Measurements from ENCODE around the gene ASS1.
A peak's percentile ranks its signal among the peaks of the same experiment; 100 is the strongest.

ASS1 gene

GRCh38 chr9:130454812-130455325, 10.1 kb downstream of the ASS1 start:
- DNase-seq (ENCODE audit: low spot score) = no peak

GRCh38 chr9:130458027-130458803, 13.5 kb downstream of the ASS1 start:
- DNase-seq (ENCODE audit: low spot score) = no peak

- no peak for DNase-seq (ENCODE audit: low spot score)
Observed at GRCh38 chr9:130458804-130459067, 14.0 kb downstream of the ASS1 start.

DNA sequence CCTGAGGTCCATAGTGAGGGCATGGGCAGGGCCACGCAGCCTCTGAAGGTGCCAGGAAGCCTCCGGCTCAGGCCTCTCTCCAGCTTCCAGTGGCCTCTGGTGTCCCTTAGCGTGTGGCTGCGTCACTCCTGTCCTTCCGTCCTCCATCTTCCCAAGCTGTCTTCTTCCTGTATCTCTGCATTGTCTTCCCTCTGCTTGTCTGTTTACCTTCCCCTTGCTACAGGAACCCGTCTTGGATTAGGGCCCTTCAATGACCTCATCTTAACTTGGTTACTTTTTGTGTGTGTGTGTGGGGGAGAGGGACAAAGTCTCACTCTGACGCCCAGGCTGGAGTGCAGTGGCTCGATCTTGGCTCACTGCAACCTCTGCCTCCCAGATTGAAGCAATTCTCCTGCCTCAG, 14.4 kb downstream of the ASS1 start:
- DNase-seq (ENCODE audit: low spot score) = no peak

DNA sequence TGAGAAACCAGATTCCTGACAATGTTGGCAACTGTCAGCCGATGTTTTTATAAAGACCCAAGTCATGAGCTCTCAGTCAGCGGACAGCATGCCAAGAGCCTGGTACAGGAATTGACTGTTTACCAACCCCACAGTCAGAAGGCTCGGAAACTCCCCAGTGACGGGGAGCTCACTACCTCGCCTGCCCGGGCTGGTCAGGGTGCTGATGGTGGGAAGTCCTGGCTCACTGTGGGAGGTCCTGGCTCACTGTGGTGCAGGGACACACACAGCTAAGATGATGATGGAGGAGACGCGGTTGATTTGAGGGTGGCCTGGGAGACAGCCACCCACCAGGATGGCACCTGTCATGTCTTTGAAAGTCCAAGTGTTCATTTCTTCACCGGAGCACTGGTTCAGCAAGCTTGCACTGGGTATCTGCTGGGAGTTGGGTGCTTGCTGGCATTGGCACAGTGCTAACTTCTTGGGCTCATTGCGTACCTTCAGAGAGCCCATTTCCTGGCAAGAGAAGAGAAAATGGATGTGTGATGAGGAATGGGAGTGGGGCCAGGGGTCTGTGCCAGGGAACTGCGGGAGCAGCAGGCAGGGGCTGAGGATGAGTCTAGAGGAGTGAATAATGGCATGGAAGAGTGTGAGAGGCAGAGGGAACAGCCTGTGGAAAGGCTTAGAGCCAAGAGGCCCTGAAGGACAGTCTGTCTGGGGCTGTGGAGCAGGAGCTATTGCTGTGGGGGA, 15.3 kb downstream of the ASS1 start:
- DNase-seq (ENCODE audit: low spot score) = no peak

DNA sequence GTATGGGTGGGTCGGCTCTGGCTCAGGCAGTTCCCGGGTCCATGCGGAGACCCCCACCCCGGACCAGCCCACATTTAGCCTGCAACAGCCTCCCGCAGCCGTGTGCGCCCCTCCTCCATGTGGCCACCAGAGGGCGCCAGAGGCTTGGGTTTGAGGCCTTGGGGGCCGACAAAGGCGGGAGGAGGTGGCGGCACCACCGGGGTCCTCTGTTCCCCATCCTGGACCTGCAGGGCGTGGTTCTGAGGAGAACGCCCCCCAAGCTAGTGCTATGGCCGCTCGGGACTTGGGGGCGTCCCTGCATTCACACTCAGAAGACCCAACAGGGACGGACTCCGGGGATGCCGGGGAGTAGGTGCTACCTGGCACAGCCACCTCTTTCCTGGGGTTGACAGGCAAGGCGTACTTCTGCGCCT, 16.5 kb downstream of the ASS1 start:
- peak; percentile 21 for DNase-seq (ENCODE audit: low spot score)

GRCh38 chr9:130461731-130462130, 17.0 kb downstream of the ASS1 start:
- no peak for DNase-seq (ENCODE audit: low spot score)

- DNase-seq (ENCODE audit: low spot score) = no peak
Observed at GRCh38 chr9:130462685-130463540, 18.2 kb downstream of the ASS1 start.

DNA sequence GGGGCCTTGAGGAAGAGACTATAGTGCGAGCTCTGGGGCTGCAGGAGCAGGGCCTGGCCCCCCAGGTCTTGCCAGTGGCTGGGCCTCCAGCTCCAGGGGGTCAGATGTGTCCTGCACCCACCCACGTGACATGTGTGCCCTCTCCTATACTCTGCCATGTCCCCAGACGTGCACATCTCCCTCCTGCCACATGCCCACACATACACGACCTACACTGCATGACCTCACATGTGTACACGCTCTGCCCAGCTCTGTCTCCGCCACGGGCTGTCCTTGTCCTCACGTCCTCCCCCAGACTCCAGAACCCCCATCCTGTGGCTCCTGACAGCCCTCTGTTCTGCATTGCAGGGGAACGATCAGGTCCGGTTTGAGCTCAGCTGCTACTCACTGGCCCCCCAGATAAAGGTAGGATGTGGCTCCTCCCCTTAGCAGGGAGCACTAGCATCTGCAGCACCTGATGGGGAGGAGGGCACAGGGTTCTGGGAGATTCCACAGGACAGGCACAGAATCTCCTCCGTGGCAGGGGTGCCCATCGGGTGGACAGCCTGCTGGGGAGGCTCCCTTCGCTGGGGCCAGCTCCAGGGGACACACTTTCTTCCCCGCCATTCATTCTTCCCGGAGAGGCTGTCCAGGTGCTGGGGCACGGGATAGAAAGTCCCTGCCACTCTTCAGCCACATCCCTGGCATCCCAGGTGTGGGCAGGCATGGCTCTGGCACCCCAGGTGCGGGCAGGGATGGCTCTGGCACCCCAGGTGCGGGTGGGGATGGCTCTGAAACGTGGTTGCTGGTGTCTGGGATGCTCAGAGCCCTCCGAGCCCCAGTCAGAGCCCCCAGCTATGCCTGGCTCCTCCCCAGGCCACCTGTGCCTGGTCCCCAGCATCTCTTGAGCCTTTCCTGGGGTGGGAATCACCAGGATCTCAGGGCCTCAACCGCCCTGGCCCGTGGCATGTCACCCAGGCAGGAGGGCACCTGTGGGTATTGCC, 19.3 kb downstream of the ASS1 start:
- no peak for DNase-seq (ENCODE audit: low spot score)

DNA sequence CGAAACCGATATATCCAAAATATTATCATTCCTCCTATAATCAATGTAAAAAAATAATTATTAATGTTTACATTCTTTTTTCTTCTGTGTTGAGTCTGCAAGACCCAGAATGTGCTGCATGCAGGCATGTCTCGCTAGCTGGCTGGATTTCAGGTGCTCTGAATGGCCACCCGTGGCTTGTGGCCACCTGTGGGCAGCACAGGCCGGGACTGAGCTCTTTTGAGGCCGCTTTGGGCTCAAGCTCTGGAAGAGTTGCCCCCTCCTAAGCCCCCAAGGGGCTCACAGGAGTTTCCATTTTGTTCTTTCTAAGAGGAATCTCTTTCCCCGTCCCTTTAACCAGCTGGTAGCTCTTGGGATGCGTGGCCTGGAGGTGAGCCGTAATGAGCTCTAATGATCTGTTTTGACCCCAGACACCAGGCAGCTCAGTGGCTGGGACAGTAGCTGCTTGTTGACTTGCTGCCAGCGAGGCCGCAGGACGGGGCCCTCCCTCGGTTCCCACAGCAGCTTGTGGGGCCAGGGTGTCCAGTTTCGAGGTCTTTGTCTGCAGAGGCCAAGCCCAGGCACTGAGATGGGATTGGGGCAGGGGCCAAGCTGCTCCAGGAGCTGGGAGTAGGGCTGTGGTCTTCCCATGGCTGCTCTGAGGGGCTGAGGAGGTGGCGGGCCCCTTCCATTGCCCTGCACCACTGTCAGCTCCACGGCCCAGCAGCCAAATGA, 20.8 kb downstream of the ASS1 start:
- no peak for DNase-seq (ENCODE audit: low spot score)

DNA sequence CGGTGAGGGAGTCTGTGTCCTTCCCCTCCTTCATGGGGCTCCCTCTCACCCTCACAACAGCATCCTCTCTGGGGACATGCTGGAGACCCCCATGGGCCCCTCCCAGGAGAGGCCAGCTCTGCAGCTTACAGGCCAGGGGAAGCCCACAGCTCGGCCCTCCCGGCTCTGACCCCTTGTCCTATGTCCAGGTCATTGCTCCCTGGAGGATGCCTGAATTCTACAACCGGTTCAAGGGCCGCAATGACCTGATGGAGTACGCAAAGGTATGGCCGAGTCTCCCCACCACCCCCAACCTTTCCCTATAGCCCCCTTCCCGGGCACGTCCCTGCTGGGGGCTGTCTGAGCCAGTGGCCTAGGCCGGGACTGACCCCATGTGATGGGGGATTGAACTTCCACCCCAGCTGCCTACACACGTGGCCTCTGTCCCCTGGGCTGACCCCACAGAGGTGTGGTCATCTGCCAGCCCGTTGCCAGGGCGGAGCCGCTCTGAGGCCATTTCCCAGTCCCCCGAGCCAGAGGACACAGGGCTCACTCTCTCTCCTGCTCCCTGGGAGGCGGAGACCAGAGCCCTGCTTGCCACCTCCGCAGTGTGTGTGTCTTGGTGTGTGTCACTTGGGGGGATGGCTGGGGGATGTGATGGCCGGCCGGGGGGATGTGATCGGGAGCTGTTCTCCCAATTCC, 21.9 kb downstream of the ASS1 start:
- DNase-seq (ENCODE audit: low spot score) = no peak

- DNase-seq (ENCODE audit: low spot score) = no peak
Observed at GRCh38 chr9:130467316-130467715, 22.6 kb downstream of the ASS1 start.

- DNase-seq (ENCODE audit: low spot score) = no peak
Observed at GRCh38 chr9:130468566-130468965, 23.8 kb downstream of the ASS1 start.

DNA sequence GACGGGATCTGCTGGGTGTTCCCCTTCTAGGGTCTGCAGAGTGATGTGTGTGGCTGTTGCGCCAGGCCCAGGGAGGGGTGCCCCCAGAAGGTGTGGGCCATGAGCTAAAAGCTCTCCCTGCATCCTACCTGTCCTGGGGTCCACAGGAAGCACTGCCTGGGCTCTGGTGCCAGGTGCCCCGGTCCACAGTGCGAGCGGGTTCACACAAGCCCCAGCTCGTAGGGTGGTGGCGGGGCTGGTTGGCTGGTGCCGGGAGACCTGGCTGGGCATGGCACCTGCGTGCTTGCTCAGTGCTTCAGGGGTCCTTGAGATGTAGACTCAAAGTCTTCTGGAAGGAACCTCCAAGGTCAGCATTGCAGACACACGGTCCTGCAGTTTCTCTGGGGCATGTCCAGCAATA, 25.5 kb downstream of the ASS1 start:
- no peak for DNase-seq (ENCODE audit: low spot score)

DNA sequence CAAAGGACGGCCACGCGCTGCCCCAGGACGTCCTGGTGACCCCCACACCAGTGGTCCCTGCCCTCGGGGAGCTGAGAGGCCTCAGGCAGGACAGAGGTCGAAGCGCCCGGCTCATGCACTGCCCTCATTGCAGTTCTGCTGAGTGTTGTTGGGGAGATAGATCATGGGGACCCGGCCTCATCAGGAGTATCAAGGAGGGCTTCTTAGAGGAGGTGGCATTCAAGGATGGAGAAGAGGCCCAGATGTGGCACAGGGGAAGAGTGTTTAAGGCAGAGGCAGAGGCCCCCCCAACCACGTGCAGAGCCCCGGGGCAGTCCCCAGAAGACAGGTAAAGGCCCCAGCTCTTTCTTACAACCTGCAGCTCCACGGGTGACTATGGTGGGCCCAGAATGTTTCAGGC, 26.2 kb downstream of the ASS1 start:
- DNase-seq (ENCODE audit: low spot score) = no peak

DNA sequence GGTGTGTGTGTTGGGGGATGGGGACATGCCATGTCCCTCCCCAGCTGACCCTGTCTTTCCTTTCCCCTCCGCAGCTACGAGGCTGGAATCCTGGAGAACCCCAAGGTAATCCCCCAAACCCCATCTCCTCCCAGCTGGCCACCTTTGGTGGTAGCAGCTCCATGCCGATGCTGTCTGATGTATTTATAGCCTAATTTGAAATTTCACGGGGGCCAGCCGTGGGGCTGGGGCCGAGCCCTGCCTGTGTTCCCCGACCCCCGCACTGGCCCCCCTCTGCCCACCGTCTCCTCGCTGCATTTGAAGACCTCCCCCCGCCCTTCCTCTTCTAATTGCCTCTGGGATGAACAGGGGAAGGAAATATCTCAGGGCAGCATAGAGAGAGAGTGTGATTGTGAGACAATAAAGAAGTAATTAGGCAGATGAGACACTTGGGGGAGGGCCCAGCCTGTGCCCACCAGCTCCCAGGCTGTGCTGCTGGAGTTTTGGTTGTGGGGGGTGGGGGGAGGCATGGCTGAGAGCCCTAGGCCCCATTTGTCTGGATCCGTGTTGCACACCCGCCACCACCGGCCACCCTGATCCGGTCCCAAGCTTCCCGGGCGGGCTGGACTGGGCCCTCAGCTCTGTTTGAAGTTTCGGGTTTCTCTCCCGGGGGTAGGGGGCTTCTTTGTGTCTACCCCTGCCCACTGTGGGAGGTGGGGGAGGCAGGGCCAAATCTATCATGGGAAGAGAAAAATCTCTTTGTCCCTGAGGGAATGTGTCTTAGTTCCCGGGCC, 26.8 kb downstream of the ASS1 start:
- DNase-seq (ENCODE audit: low spot score) = no peak

- no peak for DNase-seq (ENCODE audit: low spot score)
Observed at GRCh38 chr9:130472184-130472705, 27.5 kb downstream of the ASS1 start.

DNA sequence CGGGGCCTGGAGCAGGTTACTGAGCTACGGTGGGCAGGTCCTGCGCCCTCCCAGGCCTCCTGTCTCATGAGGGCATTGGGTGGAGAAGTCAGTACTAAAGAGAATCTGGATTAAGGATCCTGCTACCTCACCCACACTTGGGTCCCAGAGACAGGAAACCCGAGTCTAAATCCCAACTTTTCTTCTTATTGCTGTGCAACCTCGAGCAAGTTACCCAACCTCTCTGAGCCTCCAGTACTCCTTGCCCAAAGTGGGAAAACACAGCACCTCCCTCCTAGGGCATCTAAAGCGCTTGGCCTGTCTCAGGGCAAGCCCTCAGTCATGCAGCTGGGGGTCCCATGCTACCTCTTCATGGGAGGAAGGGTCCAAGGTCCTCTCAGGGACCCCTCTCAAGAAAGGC, 28.2 kb downstream of the ASS1 start:
- no peak for DNase-seq (ENCODE audit: low spot score)

- no peak for DNase-seq (ENCODE audit: low spot score)
Observed at GRCh38 chr9:130473566-130473965, 28.8 kb downstream of the ASS1 start.

Measured in globus pallidus (tissue), 1 donor.